ENCODE measurements around the gene RPS19.

GRCh38 chr19:41872384-41872774 is 12.3 kb downstream of the RPS19 start:
- TF ChIP-seq POLR2A (IDR thresholded peaks at IDR 0.05) (no peak), CTCF (IDR thresholded peaks at IDR 0.05) (no peak)

Data from esophagus squamous epithelium (tissue), 4 donors.